HG02938 (cell line): ENCODE results near the gene DIP2B.

ENCODE experiments used
- ATAC-seq: cut with Tn5 transposase; IDR thresholded peaks from one replicate; pipeline ENCODE4 v1.9.1; 2021; ENCODE audit warnings: mild to moderate bottlenecking, moderate library complexity; ENCODE audit not compliant: unreplicated experiment

Gene DIP2B

DNA sequence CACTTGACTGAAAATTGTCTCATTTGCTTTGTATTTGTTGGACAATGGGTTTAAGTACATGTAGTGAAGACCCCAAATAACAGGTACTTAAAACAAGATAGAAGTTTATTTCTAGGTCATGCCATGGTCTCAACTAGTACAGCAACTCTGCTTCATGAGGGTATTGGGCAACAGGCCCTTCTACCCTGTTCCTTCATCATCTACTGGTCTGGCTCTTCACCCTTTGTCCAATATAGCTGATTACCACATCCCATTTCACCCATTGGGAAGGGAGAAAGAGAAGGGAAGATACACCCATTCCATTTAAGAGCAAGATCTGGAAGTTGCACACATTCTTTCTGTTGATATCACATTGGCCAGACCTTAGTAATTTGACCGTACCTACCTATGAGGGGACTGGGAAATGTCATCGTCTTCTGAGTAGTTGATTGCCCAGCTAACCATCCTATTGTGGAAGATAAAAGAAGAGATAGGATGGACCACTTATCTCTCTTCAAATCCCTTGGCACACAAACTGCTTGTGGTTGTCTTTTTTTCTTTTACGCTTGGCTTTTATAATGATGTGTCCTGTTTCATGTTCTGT, 104.6 kb downstream of the DIP2B start:
- no peak for ATAC-seq

DNA sequence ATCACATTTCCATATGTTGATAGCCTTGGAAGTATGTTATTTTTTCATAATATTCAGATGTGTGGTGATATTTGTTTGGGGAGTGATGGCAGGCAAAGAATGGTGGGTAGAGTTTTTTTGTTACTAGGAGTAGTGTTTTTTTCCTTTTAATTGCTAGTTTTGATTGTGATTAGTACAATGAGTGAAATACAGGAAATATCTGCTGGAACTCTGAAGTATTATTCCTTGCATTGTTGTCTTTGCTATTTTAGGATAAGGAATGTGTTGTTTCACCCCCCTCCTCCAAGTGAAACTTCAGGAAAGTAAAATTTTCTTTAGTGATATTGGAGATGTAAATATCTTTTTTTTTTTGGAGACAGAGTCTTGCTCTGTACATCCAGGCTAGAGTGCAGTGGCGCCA, 105.4 kb downstream of the DIP2B start:
- no peak for ATAC-seq

DNA sequence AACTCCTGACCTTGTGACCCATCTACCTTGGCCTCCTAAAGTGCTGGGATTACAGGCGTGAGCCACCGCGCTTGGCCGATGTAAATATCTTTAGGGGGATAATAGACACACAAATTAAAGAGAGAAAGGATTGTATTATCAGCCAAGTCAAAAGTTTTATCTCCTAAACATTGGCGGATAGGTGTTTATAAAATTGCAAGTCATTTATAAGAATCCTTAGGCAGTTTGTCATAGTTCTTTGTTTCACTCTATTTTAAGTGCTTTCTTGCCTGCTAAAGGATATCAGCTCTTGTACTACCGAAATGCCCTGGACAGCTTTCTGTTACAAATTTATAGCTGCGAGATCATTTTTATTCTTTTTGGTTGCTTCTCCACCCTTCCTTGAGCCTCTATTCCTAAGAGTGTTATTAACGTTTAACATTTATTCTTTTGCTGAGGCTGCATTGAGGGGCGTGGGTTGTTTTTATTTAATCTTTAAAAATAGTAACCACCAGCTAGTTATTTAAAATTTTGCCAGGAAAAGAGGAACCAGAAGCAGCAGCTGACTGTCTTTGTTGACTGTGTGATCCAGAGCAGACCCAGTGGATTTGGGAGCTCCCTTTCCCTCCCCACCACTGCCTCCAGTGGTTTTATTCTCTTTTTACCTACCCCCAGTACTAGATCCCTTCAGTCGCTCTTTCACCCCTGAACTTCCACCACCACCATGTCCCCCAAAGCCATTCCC, 106.4 kb downstream of the DIP2B start:
- no peak for ATAC-seq

DNA sequence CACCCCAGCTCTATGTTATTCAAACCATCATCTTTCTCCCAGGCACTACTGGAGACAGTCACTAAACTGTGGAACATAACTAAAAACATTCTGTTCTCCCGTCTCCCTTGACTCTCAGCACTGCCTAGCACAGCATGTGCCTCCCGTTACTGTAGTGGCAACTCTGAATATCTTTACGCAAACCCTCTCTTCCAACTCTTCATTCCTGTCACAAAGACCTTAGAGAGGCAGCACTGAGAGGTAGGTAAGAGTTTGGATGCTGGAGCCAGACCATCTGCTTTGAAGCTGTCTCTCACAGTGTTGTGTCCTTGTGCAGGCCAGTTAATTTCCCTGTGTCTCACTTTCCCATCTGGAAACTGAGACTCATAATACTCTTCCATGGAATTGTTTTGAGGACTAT, 108.1 kb downstream of the DIP2B start:
- no peak for ATAC-seq

DNA sequence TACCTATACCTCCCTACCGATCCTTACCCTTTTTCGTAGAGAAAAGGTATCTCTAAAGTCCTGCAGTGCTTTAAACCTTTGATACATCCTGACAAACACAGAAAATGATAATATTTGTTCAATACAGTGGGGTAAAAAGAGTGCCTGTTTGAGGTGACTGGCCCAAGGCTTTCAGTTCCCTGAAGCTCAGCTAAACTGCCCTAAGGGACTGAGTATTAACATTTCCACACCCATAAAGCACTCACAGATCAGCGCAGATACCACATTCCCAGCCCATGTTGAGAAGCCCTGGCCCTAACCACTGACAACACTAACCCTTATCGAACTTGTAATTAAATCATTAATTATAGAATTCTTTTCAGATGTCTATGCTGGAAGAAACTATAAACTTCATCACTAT, 108.7 kb downstream of the DIP2B start:
- ATAC-seq = no peak

DNA sequence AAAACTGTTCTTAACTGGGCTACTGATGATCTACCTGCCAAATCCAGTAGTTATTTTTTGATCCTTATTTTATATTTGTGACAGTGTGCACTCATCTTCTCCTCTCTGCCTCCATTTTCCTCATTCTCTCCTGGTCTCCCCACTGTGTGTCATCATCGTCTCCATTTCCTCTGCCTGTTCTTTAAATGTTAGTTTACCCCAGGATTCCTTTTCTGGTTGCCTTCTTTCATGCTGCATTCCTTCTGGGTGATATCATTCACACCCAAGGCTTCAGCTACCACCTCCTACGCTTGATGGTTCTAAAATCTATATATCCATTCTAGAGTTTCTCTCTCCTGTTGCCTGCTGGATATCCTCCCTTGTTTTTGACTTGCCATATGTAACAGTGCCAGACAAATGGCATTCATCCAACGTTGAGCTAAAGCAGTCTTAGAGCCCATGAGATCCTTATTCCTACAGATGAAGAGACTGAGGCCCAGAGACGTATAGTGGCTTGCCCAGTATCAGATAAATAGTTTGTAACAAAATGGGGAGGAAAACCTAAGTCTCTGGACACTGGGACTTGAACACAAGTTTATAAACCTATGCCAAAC, 109.5 kb downstream of the DIP2B start:
- ATAC-seq = no peak

DNA sequence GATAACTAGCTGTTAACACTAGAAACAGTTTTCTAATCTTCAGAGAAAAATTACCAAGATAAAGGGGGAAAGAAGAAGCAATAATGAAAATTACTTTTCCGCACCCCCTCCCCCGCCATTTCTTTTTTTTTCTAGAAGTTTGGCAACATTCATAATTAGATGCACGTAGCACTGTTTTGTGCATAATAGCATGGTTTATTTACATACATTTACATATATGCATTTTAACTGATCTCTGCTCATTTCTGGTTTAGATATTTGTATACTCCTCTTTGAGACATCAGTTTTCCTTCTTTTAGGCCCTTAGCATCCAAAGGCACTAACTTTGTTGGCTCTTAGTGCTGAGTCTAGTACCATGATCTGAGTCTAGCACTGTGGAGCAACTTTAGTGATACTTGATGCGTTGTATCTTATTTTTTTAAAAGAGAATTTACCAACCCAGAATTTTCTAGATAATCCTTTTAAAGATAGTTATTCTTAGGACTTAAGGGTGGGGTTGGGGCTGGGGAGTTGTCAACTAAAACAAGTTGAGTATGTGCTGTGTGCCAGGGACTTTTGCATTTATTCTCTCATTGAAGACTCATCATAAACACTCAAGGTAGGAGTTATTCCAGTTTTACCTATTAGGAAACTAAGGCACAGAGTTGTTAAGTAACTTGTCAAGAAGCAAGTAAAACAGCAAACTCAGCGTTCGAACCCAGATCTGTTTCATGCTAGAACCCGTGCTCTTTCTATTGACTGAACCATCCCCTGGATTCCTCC, 110.5 kb downstream of the DIP2B start:
- no peak for ATAC-seq

DNA sequence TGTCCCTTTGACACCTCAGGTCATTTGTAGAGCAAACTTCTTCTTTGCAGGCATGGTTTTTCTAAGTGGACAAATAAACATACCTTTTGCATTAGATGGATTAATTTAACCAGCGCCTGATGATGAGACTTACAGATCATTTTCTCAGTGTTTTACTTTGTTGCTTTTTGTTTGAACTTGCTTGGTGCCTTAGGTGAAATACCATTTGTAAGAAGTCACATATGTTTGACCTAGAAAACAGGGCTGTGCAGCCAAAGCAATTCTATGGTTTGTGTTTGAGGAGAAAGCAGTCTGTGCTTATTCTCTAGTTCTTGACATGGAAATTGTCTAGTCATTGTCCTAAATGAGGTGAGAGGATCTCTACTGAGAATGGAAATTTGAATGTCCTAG, 111.1 kb downstream of the DIP2B start:
- ATAC-seq = no peak

DNA sequence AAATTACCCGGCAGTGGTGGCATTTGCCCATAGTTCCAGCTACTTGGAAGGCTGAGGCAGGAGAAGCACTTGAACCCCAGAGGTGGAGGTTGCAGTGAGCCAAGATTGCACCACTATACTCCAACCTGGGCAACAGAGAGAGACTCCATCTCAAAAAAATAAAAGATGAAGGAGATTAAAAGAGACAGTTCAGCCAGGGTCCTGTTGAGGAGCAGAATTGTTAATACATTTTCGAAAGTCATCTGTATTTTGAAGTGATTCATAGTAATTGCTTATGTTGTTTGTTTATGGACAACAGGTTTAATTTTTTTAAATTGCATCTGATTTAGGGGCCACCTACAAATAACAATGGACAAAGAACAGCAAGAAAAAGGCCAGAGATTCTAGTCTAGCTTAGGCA, 112.9 kb downstream of the DIP2B start:
- no peak for ATAC-seq

DNA sequence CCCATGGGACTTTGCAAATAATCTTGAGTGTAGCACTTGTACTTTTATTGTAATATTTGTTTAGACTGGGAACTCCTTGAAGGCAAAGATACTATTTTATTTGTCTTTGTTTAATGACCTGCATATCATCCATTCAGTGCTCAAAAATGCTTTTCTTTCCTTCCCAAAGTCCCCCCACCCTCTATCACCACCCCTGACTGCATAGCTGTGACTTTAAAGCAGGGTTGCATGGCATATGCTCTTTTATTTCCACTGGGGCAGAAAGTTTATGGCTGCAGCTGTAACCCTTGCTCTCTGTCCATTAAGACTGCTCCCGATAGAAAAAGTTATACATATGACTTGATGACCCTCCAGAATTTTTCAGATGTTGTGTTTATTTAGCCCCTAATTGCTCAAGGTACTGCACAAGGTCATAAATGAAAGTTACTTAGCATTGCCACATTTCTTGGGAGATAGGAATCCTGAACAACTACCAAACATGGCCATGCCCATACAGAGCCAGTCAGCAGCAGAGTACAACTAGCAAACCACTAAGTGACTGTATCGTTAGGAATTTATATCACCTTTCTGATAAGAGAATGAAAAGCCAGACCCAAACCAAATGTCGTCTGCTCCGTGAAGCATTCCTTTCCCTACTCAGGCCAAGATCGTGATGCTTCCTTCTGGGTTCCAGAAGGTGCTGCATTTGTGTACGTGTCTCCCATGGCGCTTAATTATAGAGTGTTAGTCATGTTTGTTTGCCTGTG, 114.3 kb downstream of the DIP2B start:
- ATAC-seq = no peak

DNA sequence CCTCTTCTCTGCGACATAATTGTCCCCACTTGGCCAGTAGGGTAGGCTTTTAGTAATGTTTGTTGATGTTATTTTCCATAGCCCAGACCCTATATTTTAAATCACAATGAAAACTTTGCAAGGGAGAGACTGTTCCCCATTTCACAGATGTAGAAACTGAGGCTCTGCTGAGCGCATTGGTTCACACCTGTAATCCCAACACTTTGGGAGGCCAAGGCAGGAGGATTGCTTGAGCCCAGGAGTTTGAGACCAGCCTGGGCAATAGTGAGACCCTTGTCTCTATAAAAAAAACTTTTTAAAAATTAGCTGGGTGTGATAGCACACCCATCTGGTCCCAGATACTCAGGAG, 114.8 kb downstream of the DIP2B start:
- ATAC-seq = no peak

DNA sequence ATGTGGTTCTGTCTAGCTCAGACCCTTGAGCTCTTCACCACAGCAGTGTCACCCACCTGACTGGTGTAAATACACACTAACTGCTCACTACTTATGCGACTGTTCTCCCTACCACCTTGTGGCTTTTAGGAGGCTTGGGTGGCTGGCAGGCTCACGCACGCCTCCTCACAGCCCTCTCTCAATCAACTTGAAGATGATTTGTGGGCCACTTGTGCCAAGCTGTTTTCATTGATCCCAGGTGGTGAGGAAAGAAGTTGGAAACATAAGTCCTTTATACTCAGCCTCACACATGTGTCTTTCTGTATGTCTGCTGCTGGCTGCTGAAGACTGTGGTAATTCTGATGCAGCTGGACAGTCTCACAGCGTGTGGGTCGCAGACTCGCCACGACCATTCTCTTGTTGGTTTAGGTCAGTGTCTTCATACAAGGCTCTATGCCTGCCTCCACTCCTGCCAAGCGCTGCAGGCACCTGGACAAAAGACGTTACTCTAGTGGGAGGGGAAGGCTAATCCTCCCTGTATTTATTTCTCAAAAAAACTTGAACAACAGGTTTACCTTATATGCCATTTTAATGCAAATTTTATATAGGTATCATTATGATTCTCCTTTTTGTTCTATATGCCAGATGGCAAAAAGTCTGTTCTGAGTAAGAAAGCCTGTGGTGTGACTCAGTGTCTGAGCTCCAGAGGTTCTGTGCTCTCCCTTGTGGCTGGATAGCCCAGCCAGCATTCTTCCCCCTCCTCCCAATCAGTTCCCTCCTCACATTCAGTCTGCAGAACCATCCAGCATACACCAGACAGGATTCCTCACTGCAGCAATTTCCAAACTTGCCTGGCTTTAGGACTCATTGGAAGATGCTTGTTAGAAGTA, 115.6 kb downstream of the DIP2B start:
- ATAC-seq = no peak

DNA sequence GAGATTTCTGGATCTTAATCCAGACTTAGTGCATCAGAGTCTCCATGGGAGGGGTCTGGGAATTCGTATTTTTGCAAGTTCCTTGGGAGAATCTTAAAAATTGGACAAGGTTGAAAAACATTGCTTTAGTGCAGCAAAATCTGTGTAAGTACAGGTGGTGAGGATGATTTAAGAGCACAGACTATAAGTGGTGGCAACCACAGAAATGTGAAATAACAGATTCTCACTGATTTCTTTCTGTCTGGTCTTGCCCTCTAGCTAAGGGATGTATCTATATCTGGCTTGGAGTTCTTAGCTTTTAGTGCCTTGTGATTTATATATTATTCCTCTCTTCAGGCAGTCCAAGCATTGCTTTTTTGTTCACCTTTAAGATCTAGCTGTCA, 116.2 kb downstream of the DIP2B start:
- ATAC-seq = no peak

DNA sequence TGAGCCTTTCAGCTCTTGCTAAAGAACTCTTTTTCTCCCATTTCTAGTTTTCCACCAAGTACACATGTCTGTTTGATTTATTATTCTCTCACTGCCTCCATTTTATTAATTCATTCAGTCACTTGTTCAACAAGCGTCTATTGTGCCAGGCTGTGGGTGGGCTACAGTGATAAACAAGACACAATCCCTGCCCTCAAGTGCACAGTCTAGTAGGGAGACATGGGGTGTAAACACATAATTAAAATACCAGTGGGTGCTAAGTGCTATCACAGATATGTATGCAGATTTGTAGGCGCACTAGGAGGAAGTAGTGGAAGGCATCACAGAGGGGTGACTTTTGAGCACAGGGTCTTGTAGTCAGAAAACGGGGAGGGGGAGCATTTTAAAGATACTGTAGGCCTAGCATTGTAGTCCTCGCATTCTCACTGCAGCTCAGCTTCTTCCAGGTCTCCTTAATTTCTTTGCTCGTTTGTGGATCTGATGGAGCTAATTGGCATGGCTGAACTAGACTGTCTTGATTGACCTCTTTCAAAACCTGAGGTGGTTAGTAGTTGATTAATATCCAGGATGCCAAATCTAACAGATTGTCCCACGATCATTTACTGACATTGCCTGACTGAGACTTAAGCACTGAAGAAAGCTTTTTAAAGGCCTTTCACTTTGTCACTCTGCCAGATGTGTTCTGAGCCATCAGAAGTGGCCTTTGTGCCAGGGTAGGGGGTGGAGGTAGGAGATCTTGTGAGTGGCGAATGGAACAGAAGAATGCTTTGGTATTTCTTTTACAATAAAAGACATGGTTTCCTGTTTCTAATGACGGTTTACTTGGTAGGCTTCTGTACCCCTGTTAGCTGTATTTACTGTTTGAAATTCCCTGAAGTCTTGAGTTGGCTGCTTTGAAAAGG, 116.9 kb downstream of the DIP2B start:
- no peak for ATAC-seq

DNA sequence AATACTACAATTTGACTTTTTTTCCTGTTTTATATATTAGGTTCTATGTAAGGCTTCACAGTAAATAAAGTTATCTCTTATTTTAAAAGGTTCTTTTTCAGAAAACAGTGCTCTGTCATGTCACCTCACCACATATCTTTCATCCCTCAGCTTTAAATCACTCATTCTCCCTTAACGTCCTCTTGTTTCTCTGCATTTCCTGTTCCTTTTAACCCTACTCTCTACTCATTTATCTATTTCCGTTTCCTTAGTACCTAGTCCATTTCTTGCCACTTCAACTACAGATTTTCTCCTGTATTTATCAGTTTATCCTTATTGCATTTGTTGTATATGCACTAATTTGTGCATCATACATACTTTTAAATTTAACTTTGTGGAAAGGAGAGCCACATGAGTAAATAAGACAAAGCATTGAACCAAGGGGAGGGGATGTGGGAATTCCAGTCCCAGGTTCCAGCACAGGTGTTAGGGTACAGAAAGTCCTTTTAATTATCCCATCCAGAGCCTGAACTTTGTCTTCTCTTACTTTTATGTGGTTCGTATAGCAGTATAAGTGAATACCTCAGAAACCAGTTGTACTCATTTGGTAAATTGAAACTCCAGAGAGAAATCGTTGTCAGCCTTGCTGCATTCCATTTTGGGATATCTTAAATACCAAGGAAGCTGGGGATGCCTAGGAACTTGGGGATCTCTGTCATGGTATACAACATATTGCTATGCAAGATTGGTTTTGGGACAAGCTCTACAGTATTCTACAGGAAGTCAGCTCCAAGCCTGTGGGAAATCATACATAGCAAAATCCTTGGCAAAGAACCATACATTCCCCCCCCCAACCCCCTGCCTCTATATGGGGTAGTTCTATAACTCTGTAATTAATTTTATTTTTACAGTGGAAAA, 120.5 kb downstream of the DIP2B start:
- no peak for ATAC-seq

DNA sequence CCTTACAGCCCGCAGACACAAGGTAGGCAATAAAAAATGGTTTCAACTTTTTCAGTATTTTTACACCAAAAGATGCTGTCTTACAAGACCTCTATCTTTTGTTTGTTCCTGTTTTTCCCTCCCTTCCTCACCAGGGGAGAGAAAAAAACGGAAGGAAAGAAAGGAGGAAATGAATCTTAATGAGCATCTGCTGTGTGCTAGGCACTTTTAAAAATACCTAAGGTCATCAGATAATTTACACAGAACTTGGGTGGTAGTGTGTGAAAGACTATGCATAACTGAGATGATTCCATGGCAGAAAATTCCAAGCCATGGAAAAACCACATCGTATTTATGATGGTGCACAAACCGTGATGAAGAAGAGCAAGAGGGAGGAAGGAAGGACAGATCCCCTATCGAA, 121.2 kb downstream of the DIP2B start:
- no peak for ATAC-seq

DNA sequence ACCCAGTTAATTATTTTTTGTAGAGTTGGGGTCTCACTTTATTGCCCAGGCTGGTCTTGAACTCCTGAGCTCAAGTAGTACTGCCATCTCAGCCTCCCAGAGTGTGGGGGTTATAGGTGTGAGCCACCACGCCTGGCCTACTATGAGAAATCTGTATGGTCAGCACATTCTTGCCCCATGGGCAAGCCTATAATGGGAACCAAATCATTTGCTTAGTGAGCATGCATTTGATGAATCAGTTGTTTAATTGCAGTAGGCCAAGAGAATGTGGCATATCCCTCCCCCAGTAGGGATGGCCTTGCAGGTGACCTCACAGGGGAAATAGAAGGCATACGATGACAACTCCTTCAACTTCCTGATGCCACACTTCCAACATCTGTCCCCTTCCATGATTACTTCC, 122.7 kb downstream of the DIP2B start:
- ATAC-seq = no peak

DNA sequence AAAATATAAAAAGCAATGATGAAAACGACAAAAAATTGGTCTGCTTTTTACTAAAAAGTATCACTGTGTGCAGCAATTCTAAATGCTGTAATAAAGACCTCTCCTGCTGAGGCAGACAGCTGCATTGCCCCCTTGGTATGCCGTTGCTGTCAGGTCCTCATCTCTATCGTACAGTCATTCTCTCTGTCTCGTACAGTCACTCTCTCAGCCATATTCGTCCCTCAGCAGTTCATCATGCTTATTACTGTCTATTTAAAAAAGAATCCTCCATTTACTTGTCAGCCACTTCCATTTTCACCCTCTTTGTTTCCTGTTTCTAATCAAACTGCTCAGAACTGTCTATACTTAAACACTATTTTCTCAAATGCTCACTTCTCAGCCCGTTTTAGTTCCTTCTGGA, 123.6 kb downstream of the DIP2B start:
- ATAC-seq = no peak
